ENCODE measurements around the gene FHIT.

Gene FHIT

GRCh38 chr3:59939826-59940426, 1311.3 kb downstream of the FHIT start:
- no peaks in the 10 kb centered on the region for H3K79me2 ChIP-seq (ENCODE audit: control insufficient read depth, low read length)
- no peak overlapping the region for H3K4me2 ChIP-seq (ENCODE audit: low read length)
- H3K4me3 ChIP-seq (ENCODE audit: low read length) = no peak overlapping the region
- H4K20me1 ChIP-seq (ENCODE audit: control insufficient read depth, insufficient read depth, low read depth, low read length) = no peaks in the 10 kb centered on the region
- H3K36me3 ChIP-seq (ENCODE audit: control insufficient read depth, low read length) = no peaks in the 10 kb centered on the region
- no peaks in the 10 kb centered on the region for H3K9me3 ChIP-seq (ENCODE audit: control insufficient read depth, insufficient read depth, low read length)
- H3K4me1 ChIP-seq (ENCODE audit: control insufficient read depth, low read length) = peaks cover 11% of the 10 kb centered on the region
- H3F3A ChIP-seq (ENCODE audit: control insufficient read depth, insufficient read depth) = no peaks in the 10 kb centered on the region
- no peaks in the 10 kb centered on the region for H3K27me3 ChIP-seq (ENCODE audit: control insufficient read depth, low read length)
- H3K9me2 ChIP-seq (replicated peaks; ENCODE audit: control insufficient read depth, low read length) = no peaks in the 10 kb centered on the region
- no peak overlapping the region for H3K27ac ChIP-seq (ENCODE audit: low read depth, low read length)
- TF ChIP-seq CTCF (IDR thresholded peaks at IDR 0.05; ENCODE audit: low read depth, low read length, poor library complexity, severe bottlenecking) (no peak), EZH2phosphoT487 (IDR thresholded peaks at IDR 0.05; ENCODE audit: borderline replicate concordance, low read length) (no peak)

- Histone ChIP-seq H4K20me1 (ENCODE audit: control insufficient read depth, insufficient read depth, low read depth, low read length) (no peaks in the 10 kb centered on the region), H3K9me2 (replicated peaks; ENCODE audit: control insufficient read depth, low read length) (no peaks in the 10 kb centered on the region), H3K79me2 (ENCODE audit: control insufficient read depth, low read length) (no peaks in the 10 kb centered on the region), H3K27ac (ENCODE audit: low read depth, low read length) (no peak overlapping the region), H3K9me3 (ENCODE audit: control insufficient read depth, insufficient read depth, low read length) (no peaks in the 10 kb centered on the region), H3K4me2 (ENCODE audit: low read length) (no peak overlapping the region), H3K4me1 (ENCODE audit: control insufficient read depth, low read length) (peaks cover 11% of the 10 kb centered on the region), H3F3A (ENCODE audit: control insufficient read depth, insufficient read depth) (no peaks in the 10 kb centered on the region), H3K4me3 (ENCODE audit: low read length) (no peak overlapping the region), H3K36me3 (ENCODE audit: control insufficient read depth, low read length) (no peaks in the 10 kb centered on the region), H3K27me3 (ENCODE audit: control insufficient read depth, low read length) (no peaks in the 10 kb centered on the region)
- no peak for TF ChIP-seq CTCF (IDR thresholded peaks at IDR 0.05; ENCODE audit: low read depth, low read length, poor library complexity, severe bottlenecking)
- no peak for TF ChIP-seq EZH2phosphoT487 (IDR thresholded peaks at IDR 0.05; ENCODE audit: borderline replicate concordance, low read length)
Measured at GRCh38 chr3:59938828-59939227, 1312.4 kb downstream of the FHIT start.

- TF ChIP-seq EZH2phosphoT487 (IDR thresholded peaks at IDR 0.05; ENCODE audit: borderline replicate concordance, low read length) (no peak), CTCF (IDR thresholded peaks at IDR 0.05; ENCODE audit: low read depth, low read length, poor library complexity, severe bottlenecking) (no peak)
- H3K9me2 ChIP-seq (replicated peaks; ENCODE audit: control insufficient read depth, low read length) = no peaks in the 10 kb centered on the region
- H3K4me3 ChIP-seq (ENCODE audit: low read length) = no peak overlapping the region
- H3K4me1 ChIP-seq (ENCODE audit: control insufficient read depth, low read length) = peaks cover 11% of the 10 kb centered on the region
- H3K4me2 ChIP-seq (ENCODE audit: low read length) = no peak overlapping the region
- H3K27me3 ChIP-seq (ENCODE audit: control insufficient read depth, low read length) = no peaks in the 10 kb centered on the region
- no peaks in the 10 kb centered on the region for H3F3A ChIP-seq (ENCODE audit: control insufficient read depth, insufficient read depth)
- no peaks in the 10 kb centered on the region for H3K36me3 ChIP-seq (ENCODE audit: control insufficient read depth, low read length)
- H3K27ac ChIP-seq (ENCODE audit: low read depth, low read length) = no peak overlapping the region
- no peaks in the 10 kb centered on the region for H4K20me1 ChIP-seq (ENCODE audit: control insufficient read depth, insufficient read depth, low read depth, low read length)
- no peaks in the 10 kb centered on the region for H3K79me2 ChIP-seq (ENCODE audit: control insufficient read depth, low read length)
- H3K9me3 ChIP-seq (ENCODE audit: control insufficient read depth, insufficient read depth, low read length) = no peaks in the 10 kb centered on the region
Measured at GRCh38 chr3:59937201-59937600, 1314.1 kb downstream of the FHIT start.
